Activated CD8-positive, alpha-beta memory T cell treated with anti-CD3 and anti-CD28 coated beads for 4 hours (primary cell): Measurements from ENCODE around the gene CLUH.

Source experiments
- DNase-seq, 2 donors: peaks; one replicate each; pipeline ENCODE4 v3.0.0-alpha.2; 2020; ENCODE audit warnings: low read depth in 2 of 2

The CLUH gene

GRCh38 chr17:2721603-2722002 is 10.0 kb upstream of the CLUH start:
- DNase-seq, result no peak

- no peak for DNase-seq
Measured at GRCh38 chr17:2719861-2720260, 8.3 kb upstream of the CLUH start.

- no peak for DNase-seq
Measured at GRCh38 chr17:2718150-2718938, 6.8 kb upstream of the CLUH start.

- no peak for DNase-seq
Measured at GRCh38 chr17:2716649-2717048, 5.1 kb upstream of the CLUH start.

- no peak for DNase-seq
Measured at GRCh38 chr17:2713881-2714280, 2.3 kb upstream of the CLUH start.

GRCh38 chr17:2712300-2713043 is 908 bp upstream of the CLUH start:
- DNase-seq, result no peak

GRCh38 chr17:2710803-2711607 is 559 bp downstream of the CLUH start:
- no peak for DNase-seq

GRCh38 chr17:2710071-2710802 is 1.3 kb downstream of the CLUH start:
- no peak for DNase-seq

GRCh38 chr17:2709183-2709661 is 2.3 kb downstream of the CLUH start:
- DNase-seq, result no peak

- no peak for DNase-seq
Measured at GRCh38 chr17:2708585-2709182, 2.9 kb downstream of the CLUH start.

GRCh38 chr17:2707721-2708584 is 3.6 kb downstream of the CLUH start:
- DNase-seq, result no peak

- DNase-seq, result no peak
Measured at GRCh38 chr17:2706911-2707510, 4.6 kb downstream of the CLUH start.

- no peak for DNase-seq
Measured at GRCh38 chr17:2705888-2706795, 5.4 kb downstream of the CLUH start.

GRCh38 chr17:2705263-2705662 is 6.3 kb downstream of the CLUH start:
- DNase-seq, result no peak

- DNase-seq, result no peak
Measured at GRCh38 chr17:2704890-2705248, 6.7 kb downstream of the CLUH start.

GRCh38 chr17:2704031-2704889 is 7.3 kb downstream of the CLUH start:
- no peak for DNase-seq

- DNase-seq, result no peak
Measured at GRCh38 chr17:2703606-2704005, 8.0 kb downstream of the CLUH start.

- DNase-seq, result no peak
Measured at GRCh38 chr17:2703181-2703580, 8.4 kb downstream of the CLUH start.
